ENCODE measurements around the gene MDM2. TPM values are rescaled to one million over a fixed set of nuclear protein-coding genes. Genes with fewer than 3 reads are reported as not detected.

MDM2 gene
- total RNA-seq, 2 experiments from 2014 or later: 207 to 214 TPM

DNA sequence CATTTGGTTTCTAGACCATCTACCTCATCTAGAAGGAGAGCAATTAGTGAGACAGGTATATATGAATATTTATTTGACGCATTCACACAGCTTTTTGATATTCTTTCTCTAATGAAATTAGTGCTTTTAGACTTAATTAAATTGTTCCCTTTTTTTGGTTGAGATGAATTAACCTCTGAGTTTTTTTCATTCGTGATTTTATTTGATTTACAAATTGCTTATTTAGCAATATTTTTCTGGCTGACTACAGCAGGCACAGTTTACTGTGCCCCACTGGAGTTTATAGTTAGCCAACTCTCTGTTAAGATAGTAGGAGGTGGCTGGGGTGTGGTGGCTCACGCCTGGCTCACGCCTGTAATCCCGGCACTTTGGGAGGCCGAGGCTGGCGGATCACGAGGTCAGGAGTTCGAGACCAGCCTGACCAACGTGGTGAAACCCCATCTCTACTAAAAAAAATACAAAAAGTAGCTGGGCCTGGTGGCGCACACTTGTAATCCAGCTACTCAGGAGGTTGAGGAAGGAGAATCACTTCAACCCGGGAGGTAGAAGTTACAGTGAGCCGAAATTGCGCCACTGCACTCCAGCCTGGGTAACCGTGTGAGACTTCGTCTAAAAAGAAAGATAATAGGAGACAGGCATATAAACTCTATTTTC is 16.7 kb downstream of the MDM2 start:
- H3K27me3 Mint-ChIP-seq: no peaks in the 10 kb centered on the region
- POLR2A ChIA-PET: interaction anchor here (1.1 kb wide), 1 partner anchor 9 kb away, joined by 3 read pairs; no protein-coding TSS in a partner anchor

DNA sequence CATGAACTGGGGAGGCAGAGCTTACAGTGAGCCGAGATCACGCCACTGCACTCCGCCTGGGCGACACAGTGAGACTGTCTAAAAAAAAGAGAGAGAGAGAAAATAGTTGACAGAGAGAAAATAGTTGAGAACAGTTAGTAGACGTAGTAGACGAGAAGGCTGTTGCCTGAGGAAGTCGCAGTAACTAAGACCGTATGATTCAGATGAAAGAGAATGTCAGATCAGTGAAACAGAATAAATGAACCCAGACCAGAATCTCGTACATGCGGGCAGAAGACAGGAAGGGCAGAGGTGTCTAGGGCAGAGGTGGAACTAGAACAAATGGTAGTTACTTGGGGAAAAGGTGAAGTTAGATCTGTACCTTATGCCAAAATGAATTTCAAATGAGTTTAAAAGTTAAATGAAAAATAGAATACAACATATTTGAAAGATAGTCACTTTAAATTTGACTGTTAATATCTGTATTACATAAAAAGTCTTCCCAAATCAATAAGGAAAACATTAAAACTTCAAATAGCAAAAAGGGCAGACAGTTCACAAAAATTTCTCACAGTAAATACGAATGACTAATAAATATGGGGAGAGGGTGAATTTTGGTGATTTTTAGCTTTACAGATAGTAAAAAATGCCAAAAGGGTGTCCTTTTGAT is 17.7 kb downstream of the MDM2 start:
- CTCF ChIA-PET: interaction anchor here (1.5 kb wide), 1 partner anchor 9 kb away, joined by 3 read pairs; no protein-coding TSS in a partner anchor
- Mint-ChIP-seq H3K9me3 (no peaks in the 10 kb centered on the region), H3K4me1 (peaks cover 30% of the 10 kb centered on the region), H3K27me3 (no peaks in the 10 kb centered on the region), H3K27ac (no peak overlapping the region), H3K4me3 (no peak overlapping the region), H3K36me3 (ENCODE audit: low read depth) (peaks cover 58% of the 10 kb centered on the region)
- DNase-seq: no peak
- POLR2A ChIA-PET: interaction anchor here (1.1 kb wide), 1 partner anchor 10 kb away, joined by 3 read pairs; no protein-coding TSS in a partner anchor

More for the DNA sequence above, 16.7 kb downstream of the MDM2 start:
- Mint-ChIP-seq H3K27ac (no peak overlapping the region), H3K4me1 (peaks cover 33% of the 10 kb centered on the region), H3K4me3 (no peak overlapping the region), H3K9me3 (no peaks in the 10 kb centered on the region), H3K36me3 (ENCODE audit: low read depth) (peaks cover 58% of the 10 kb centered on the region)
- no peak for DNase-seq
- CTCF ChIA-PET: interaction anchor here (1.5 kb wide), 1 partner anchor 8 kb away, joined by 3 read pairs; no protein-coding TSS in a partner anchor

DNA sequence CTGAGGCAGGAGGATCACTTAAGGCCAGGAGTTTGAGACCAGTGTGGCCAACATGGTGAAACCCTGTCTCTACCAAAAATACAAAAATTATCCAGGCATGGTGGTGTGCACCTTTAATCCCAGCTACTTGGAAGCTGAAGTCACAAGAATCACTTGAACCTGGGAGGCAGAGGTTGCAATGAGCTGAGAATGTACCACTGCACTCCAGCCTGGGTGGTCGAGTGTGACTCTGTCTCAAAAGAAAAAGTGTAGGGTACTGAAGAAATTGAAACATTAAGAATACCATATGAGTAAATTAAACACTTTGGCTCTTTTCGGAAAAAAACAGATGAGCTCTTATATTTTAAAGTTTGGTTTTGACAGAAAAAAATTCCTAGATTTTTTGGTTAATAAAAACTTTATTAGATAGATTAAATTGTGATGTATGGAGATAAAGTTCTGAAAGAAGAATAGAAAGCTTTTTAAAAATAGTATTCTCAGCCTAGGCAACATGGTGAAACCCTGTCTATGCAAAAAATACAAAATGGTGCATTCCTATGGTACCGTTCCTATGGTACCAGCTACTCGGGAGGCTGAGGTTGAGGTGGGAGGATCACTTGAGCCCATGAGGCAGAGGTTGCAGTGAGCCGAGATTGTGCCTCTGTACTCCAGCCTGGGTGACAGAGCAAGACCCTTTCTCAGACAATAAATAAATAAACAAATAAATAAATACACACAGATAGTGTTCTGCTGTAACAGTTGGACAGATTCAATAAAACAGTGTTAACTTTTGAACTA is 20.1 kb downstream of the MDM2 start:
- H3K9me3 Mint-ChIP-seq: no peaks in the 10 kb centered on the region
- H3K27ac Mint-ChIP-seq: no peak overlapping the region
- DNase-seq: no peak
- no peaks in the 10 kb centered on the region for H3K27me3 Mint-ChIP-seq
- peaks cover 64% of the 10 kb centered on the region for H3K36me3 Mint-ChIP-seq (ENCODE audit: low read depth)
- CTCF ChIA-PET: interaction anchor here (0.6 to 1.5 kb wide), 5 partner anchors 8 to 25 kb away, joined by 3 to 7 read pairs (median 4); no protein-coding TSS in a partner anchor
- POLR2A ChIA-PET: interaction anchor here (0.5 to 0.8 kb wide), 2 partner anchors 10 to 136 kb away, joined by 3 to 4 read pairs; no protein-coding TSS in a partner anchor
- H3K4me3 Mint-ChIP-seq: no peak overlapping the region
- peaks cover 21% of the 10 kb centered on the region for H3K4me1 Mint-ChIP-seq

DNA sequence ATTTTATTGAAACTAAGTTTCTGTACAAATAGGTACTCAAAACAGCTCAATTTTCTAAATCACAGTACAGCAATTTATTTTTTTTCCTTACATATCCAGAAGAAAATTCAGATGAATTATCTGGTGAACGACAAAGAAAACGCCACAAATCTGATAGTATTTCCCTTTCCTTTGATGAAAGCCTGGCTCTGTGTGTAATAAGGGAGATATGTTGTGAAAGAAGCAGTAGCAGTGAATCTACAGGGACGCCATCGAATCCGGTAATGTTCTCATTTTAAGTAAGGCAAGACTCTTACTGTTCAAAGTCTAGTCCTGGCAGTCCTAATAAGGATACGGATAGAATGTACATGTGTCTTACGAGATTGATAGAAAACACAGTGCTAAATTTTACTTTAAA is 20.7 kb downstream of the MDM2 start:
- Mint-ChIP-seq H3K27ac (no peak overlapping the region), H3K9me3 (no peaks in the 10 kb centered on the region), H3K4me1 (peaks cover 17% of the 10 kb centered on the region), H3K36me3 (ENCODE audit: low read depth) (peaks cover 61% of the 10 kb centered on the region), H3K27me3 (no peaks in the 10 kb centered on the region), H3K4me3 (no peak overlapping the region)
- POLR2A ChIA-PET: interaction anchor here (0.8 kb wide), 1 partner anchor 11 kb away, joined by 4 read pairs; no protein-coding TSS in a partner anchor
- CTCF ChIA-PET: interaction anchor here (0.6 to 1.5 kb wide), 5 partner anchors 8 to 25 kb away, joined by 3 to 7 read pairs (median 4); no protein-coding TSS in a partner anchor
- DNase-seq: no peak

DNA sequence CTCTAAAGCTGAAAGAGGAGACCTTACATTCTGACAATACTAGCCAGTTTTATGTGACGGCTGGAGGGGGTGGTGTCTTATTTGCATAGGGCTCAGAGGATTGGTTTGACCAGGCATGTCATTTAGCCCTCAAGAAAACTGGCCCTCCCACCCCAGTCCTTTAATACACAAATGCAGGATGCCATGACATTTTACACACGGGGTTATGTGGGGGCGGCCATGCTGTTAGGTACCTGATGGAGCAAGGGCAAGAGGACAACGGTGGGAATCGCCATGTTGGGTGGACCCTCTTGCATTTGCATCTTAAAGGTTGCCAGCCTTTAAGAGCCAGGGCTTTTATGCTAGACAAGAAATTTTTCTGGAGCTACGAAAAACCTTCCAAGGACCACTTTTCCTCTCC is 23.3 kb downstream of the MDM2 start:
- H3K27me3 Mint-ChIP-seq: no peaks in the 10 kb centered on the region
- DNase-seq: no peak
- no peak overlapping the region for H3K27ac Mint-ChIP-seq
- H3K9me3 Mint-ChIP-seq: no peaks in the 10 kb centered on the region
- ChIA-PET CTCF (interaction anchor here (1.0 to 2.9 kb wide), 7 partner anchors 9 to 40 kb away, joined by 3 to 24 read pairs (median 9); partner anchors contain the start of gene MDM2), POLR2A (no interaction called here)
- no peak overlapping the region for H3K4me3 Mint-ChIP-seq
- peaks cover 55% of the 10 kb centered on the region for H3K36me3 Mint-ChIP-seq (ENCODE audit: low read depth)
- peaks cover 17% of the 10 kb centered on the region for H3K4me1 Mint-ChIP-seq

DNA sequence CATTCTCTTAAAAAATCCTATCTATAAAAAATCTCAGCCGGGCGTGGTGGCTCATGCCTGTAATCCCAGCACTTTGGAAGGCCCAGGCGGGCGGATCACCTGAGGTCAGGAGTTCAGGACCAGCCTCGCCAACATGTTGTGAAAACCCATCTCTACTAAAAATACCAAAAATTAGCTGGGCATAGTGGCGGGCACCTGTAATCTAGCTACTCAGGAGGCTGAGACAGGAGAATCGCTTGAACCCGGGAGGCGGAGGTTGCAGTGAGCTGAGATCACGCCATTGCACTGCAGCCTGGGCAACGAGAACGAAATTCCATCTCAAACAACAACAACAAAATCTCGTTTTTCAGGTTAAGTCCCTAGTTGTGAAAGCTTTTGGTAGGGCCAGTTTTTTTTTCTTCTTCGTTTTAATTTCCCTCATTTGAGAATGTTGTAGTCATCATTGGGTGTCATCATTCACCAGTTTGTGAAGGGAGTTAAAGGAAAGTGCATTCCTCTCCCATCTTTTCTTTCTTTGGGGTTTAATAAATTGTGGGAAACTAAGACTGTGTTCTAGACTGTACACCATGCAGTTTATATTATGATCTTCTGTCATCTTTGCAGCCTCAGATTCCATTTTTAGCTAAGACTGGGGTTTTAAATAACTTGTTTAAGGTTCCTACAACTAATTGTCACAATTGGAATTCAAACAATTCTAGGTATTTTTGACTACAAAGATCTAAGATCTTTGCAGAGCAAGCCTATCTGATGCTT is 23.9 kb downstream of the MDM2 start:
- ChIA-PET POLR2A (no interaction called here), CTCF (interaction anchor here (1.0 to 2.9 kb wide), 4 partner anchors 10 to 41 kb away, joined by 3 to 24 read pairs (median 6); no protein-coding TSS in a partner anchor)
- H3K36me3 Mint-ChIP-seq (ENCODE audit: low read depth): peaks cover 58% of the 10 kb centered on the region

DNA sequence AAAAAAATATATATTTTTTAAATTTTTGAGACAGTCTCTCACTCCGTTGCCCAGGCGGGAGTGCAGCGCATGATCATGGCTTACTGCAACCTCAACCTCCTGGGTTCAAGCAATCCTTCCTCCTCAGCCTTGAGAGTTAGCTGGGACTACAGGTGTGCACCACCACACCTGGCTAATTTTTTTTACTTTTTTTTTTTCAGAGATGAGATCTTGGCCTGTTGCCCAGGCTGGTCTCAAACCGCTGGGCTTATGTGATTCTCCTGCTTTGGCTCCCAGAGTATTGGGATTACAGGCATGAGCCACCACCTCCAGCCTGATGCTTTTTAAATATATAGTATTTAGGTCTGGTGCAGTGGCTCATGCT is 24.5 kb downstream of the MDM2 start:
- H3K4me1 Mint-ChIP-seq: peaks cover 14% of the 10 kb centered on the region
- H3K9me3 Mint-ChIP-seq: no peaks in the 10 kb centered on the region
- no peak for DNase-seq
- CTCF ChIA-PET: interaction anchor here (1.0 kb wide), 1 partner anchor 16 kb away, joined by 3 read pairs; no protein-coding TSS in a partner anchor
- no peaks in the 10 kb centered on the region for H3K27me3 Mint-ChIP-seq
- POLR2A ChIA-PET: no interaction called here
- H3K36me3 Mint-ChIP-seq (ENCODE audit: low read depth): peaks cover 52% of the 10 kb centered on the region
- no peak overlapping the region for H3K27ac Mint-ChIP-seq
- H3K4me3 Mint-ChIP-seq: no peak overlapping the region

More for the DNA sequence above, 23.9 kb downstream of the MDM2 start:
- DNase-seq: no peak
- no peaks in the 10 kb centered on the region for H3K9me3 Mint-ChIP-seq
- H3K4me3 Mint-ChIP-seq: no peak overlapping the region
- H3K27ac Mint-ChIP-seq: no peak overlapping the region
- no peaks in the 10 kb centered on the region for H3K27me3 Mint-ChIP-seq
- H3K4me1 Mint-ChIP-seq: peaks cover 19% of the 10 kb centered on the region

DNA sequence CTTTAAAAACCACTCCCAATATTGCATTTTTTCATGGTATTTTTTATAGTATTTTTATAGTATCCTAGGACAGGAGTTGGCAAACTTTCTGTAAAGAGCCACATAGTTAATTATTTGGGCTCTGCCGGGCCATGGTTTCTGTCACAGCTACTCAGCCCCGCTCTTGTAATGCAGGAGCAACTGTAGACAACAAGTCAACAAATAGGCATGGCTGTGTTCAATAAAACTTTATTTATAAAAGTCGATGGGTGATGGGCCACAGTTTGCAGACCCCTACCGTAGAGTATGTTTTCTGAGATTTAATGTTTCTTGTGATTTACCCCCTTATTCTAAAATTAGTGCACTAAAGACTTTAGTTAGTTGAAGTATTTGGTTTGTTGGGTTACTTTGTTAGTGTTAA is 25.5 kb downstream of the MDM2 start:
- Mint-ChIP-seq H3K4me1 (peaks cover 20% of the 10 kb centered on the region), H3K27ac (no peak overlapping the region), H3K27me3 (no peaks in the 10 kb centered on the region), H3K36me3 (ENCODE audit: low read depth) (peaks cover 58% of the 10 kb centered on the region), H3K9me3 (no peaks in the 10 kb centered on the region), H3K4me3 (no peak overlapping the region)
- CTCF ChIA-PET: interaction anchor here (1.4 to 2.3 kb wide), 2 partner anchors 10 to 20 kb away, joined by 4 to 7 read pairs; no protein-coding TSS in a partner anchor
- POLR2A ChIA-PET: no interaction called here
- DNase-seq: no peak

DNA sequence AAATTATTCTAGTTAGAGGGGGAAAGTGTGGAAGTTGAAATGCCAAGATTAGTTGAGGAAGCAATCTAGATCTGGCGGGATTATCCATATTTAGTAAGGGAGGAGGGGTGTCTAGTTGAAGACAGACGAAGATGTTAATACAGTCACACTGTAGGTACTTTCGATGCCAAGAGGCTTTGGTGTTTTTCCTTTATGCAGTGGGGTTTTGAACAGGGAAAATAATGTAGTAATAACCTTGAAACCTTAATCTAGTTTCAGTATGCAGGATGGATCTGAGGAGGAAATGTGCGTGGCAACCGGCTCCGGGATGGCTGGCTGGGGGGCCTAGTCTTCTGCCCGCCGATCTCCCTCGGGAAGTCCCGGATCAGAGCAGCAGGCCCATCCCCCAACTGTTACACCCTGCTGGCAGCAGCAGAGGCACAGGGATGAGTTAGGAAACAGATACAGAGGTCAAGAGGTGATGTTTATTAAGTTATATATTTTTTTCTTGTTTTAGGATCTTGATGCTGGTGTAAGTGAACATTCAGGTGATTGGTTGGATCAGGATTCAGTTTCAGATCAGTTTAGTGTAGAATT is 27.4 kb downstream of the MDM2 start:
- DNase-seq: no peak
- H3K4me1 Mint-ChIP-seq: peaks cover 15% of the 10 kb centered on the region
- no peaks in the 10 kb centered on the region for H3K9me3 Mint-ChIP-seq
- no peak overlapping the region for H3K27ac Mint-ChIP-seq
- peaks cover 57% of the 10 kb centered on the region for H3K36me3 Mint-ChIP-seq (ENCODE audit: low read depth)
- no peak overlapping the region for H3K4me3 Mint-ChIP-seq
- CTCF ChIA-PET: no interaction called here
- no peaks in the 10 kb centered on the region for H3K27me3 Mint-ChIP-seq
- POLR2A ChIA-PET: no interaction called here

DNA sequence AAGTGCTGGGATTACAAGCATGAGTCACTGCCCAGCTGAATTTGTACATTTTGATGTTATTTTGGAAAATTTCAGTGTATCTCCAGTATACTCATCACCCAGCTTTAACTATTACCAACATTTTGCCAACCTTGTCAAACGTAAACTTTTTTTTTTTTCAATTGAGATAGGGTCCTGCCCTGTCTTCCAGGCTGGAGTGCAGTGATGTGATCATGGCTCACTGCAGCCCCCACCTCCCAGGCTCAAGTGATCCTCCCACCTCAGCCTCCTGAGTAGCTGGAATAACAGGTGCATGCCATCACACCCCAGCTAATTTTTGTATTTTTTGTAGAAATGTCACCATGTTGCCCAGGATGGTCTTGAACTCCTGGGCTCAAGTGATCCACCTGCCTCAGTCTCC is 29.2 kb downstream of the MDM2 start:
- H3K4me1 Mint-ChIP-seq: peaks cover 18% of the 10 kb centered on the region

DNA sequence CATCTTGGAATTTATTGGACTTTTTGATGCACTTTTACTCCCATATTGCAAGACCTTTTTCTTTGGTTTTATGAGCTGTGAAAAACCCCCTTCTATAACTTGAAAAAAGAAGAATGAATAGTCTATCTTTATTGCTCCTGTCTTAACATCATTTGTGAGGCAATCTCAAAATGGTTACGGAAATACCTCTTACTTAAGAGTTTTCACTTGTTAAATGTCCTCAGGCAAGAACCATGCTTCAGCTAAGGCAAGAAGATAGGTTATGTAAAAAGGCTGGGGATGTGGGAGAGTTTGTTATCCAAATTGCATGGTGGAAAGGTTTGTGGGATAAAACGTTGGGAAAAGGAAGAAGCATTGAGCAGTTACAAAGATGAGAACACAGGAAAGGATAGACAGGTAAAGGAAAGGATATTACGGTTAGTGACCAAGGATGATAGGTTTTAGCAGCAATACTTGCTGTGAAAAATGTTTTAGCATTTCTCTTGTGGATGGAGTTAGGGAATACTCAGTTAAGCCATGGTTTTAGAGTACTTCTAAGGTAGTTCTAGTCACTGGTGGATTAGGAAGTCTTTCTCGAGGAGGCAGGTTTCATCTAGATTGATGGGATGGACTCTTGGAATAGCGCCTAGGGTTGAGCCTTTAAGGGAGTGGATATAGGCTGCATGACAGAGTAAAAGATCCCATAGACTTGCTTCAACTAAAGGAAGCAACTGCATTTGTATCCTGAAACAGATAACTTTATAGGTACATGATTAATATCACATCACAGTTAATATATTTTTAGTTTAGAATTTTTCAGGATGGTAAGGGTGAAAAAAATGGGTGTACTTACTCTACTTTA is 30.3 kb downstream of the MDM2 start:
- CTCF ChIA-PET: interaction anchor here (0.6 kb wide), 1 partner anchor 17 kb away, joined by 3 read pairs; no protein-coding TSS in a partner anchor
- Mint-ChIP-seq H3K9me3 (no peaks in the 10 kb centered on the region), H3K4me1 (peaks cover 18% of the 10 kb centered on the region), H3K27ac (no peak overlapping the region), H3K36me3 (ENCODE audit: low read depth) (peaks cover 58% of the 10 kb centered on the region), H3K27me3 (no peaks in the 10 kb centered on the region), H3K4me3 (no peak overlapping the region)
- POLR2A ChIA-PET: no interaction called here
- DNase-seq: no peak

More for the DNA sequence above, 29.2 kb downstream of the MDM2 start:
- Mint-ChIP-seq H3K36me3 (ENCODE audit: low read depth) (peaks cover 57% of the 10 kb centered on the region), H3K27ac (no peak overlapping the region), H3K9me3 (no peaks in the 10 kb centered on the region), H3K4me3 (no peak overlapping the region), H3K27me3 (no peaks in the 10 kb centered on the region)
- no peak for DNase-seq
- CTCF ChIA-PET: interaction anchor here (0.6 to 0.9 kb wide), 2 partner anchors 9 to 25 kb away, joined by 3 read pairs; no protein-coding TSS in a partner anchor
- POLR2A ChIA-PET: interaction anchor here (0.6 kb wide), 1 partner anchor 110 kb away, joined by 14 read pairs; no protein-coding TSS in a partner anchor
